Measurements from ENCODE around the gene SPEG.

The SPEG gene

GRCh38 chr2:219440388-219441256, 6.0 kb downstream of the SPEG start:
- no peak overlapping the region for H3K4me3 ChIP-seq (ENCODE audit: low read depth, low read length)
- no peak for DNase-seq (ENCODE audit: low read depth)

GRCh38 chr2:219441451-219442255, 7.0 kb downstream of the SPEG start:
- peak overlapping the region; percentile 55 for H3K4me3 ChIP-seq (ENCODE audit: low read depth, low read length)
- DNase-seq (ENCODE audit: low read depth), result no peak

- no peak for DNase-seq (ENCODE audit: low read depth)
- H3K4me3 ChIP-seq (ENCODE audit: low read depth, low read length), result peak overlapping the region; percentile 55
These were observed 7.8 kb downstream of the SPEG start for GRCh38 chr2:219442256-219443015.

GRCh38 chr2:219443016-219443696, 8.5 kb downstream of the SPEG start:
- H3K4me3 ChIP-seq (ENCODE audit: low read depth, low read length), result peak overlapping the region; percentile 55
- DNase-seq (ENCODE audit: low read depth), result no peak

- no peak overlapping the region for H3K4me3 ChIP-seq (ENCODE audit: low read depth, low read length)
These were observed 9.0 kb downstream of the SPEG start for GRCh38 chr2:219443697-219444023.

GRCh38 chr2:219444566-219445091, 10.0 kb downstream of the SPEG start:
- no peak overlapping the region for H3K4me3 ChIP-seq (ENCODE audit: low read depth, low read length)
- no peak for DNase-seq (ENCODE audit: low read depth)

More at GRCh38 chr2:219443697-219444023, 9.0 kb downstream of the SPEG start:
- no peak for DNase-seq (ENCODE audit: low read depth)

- DNase-seq (ENCODE audit: low read depth), result no peak
- H3K4me3 ChIP-seq (ENCODE audit: low read depth, low read length), result peak overlapping the region; percentile 9
These were observed 10.6 kb downstream of the SPEG start for GRCh38 chr2:219445220-219445640.

GRCh38 chr2:219446101-219446504, 11.5 kb downstream of the SPEG start:
- H3K4me3 ChIP-seq (ENCODE audit: low read depth, low read length), result peak overlapping the region; percentile 31
- DNase-seq (ENCODE audit: low read depth), result peak; percentile 34

- H3K4me3 ChIP-seq (ENCODE audit: low read depth, low read length), result no peak overlapping the region
- DNase-seq (ENCODE audit: low read depth), result no peak
These were observed 12.0 kb downstream of the SPEG start for GRCh38 chr2:219446689-219447088.

- no peak for DNase-seq (ENCODE audit: low read depth)
- no peak overlapping the region for H3K4me3 ChIP-seq (ENCODE audit: low read depth, low read length)
These were observed 12.8 kb downstream of the SPEG start for GRCh38 chr2:219447242-219448098.

- no peak for DNase-seq (ENCODE audit: low read depth)
- no peak overlapping the region for H3K4me3 ChIP-seq (ENCODE audit: low read depth, low read length)
These were observed 13.6 kb downstream of the SPEG start for GRCh38 chr2:219448099-219448775.

- H3K4me3 ChIP-seq (ENCODE audit: low read depth, low read length), result no peak overlapping the region
- no peak for DNase-seq (ENCODE audit: low read depth)
These were observed 14.2 kb downstream of the SPEG start for GRCh38 chr2:219448776-219449341.

GRCh38 chr2:219449609-219450008, 15.0 kb downstream of the SPEG start:
- DNase-seq (ENCODE audit: low read depth), result no peak
- H3K4me3 ChIP-seq (ENCODE audit: low read depth, low read length), result no peak overlapping the region

GRCh38 chr2:219451661-219452360, 17.2 kb downstream of the SPEG start:
- no peak overlapping the region for H3K4me3 ChIP-seq (ENCODE audit: low read depth, low read length)
- DNase-seq (ENCODE audit: low read depth), result no peak

GRCh38 chr2:219452361-219453317, 18.0 kb downstream of the SPEG start:
- DNase-seq (ENCODE audit: low read depth), result peak; percentile 96
- no peak overlapping the region for H3K4me3 ChIP-seq (ENCODE audit: low read depth, low read length)

Data from skeletal muscle cell (primary cell).